H9 (cell line): ENCODE results near the gene MEGF10. TPM values are rescaled to one million over a fixed set of nuclear protein-coding genes. Genes with fewer than 3 reads are reported as not detected.

Experiments used
- DNase-seq: peaks from one replicate; pipeline ENCODE4 v3.0.0-alpha.2; 2017
- H2AFZ ChIP-seq: one replicate; pipeline ENCODE4 v1.6.1; 2013; ENCODE audit warnings: mild to moderate bottlenecking, low read length, control low read depth, moderate library complexity
- H2AK5ac ChIP-seq: 2 replicates; pipeline ENCODE4 v1.6.1; 2013; ENCODE audit warnings: low read length, control low read depth, mixed read lengths; ENCODE audit not compliant: insufficient read length
- H2BK120ac ChIP-seq: one replicate; pipeline ENCODE4 v1.6.1; 2013; ENCODE audit warnings: low read depth, mild to moderate bottlenecking, low read length, control low read depth, inconsistent platforms; ENCODE audit not compliant: poor library complexity, severe bottlenecking
- H2BK12ac ChIP-seq: 2 replicates; pipeline ENCODE4 v1.6.1; 2013; ENCODE audit warnings: low read length, control low read depth, mixed read lengths, low read depth; ENCODE audit not compliant: insufficient read length
- H2BK15ac ChIP-seq: 2 replicates; pipeline ENCODE4 v1.6.1; 2013; ENCODE audit warnings: low read depth, low read length, control low read depth
- H2BK20ac ChIP-seq: one replicate; pipeline ENCODE4 v1.6.1; 2013; ENCODE audit warnings: low read depth, mild to moderate bottlenecking, low read length, control low read depth, inconsistent platforms; ENCODE audit not compliant: poor library complexity, severe bottlenecking
- H2BK5ac ChIP-seq: 2 replicates; pipeline ENCODE4 v1.6.1; 2013; ENCODE audit warnings: low read length, control low read depth, mixed read lengths; ENCODE audit not compliant: insufficient read length
- H3K14ac ChIP-seq: 2 replicates; pipeline ENCODE4 v1.6.1; 2013; ENCODE audit warnings: low read length, control low read depth; ENCODE audit not compliant: insufficient read depth
- H3K18ac ChIP-seq: 2 replicates; pipeline ENCODE4 v1.6.1; 2013; ENCODE audit warnings: low read depth, mild to moderate bottlenecking, mixed read lengths, low read length, control low read depth; ENCODE audit not compliant: insufficient read length
- H3K23ac ChIP-seq: 2 replicates; pipeline ENCODE4 v1.6.1; 2013; ENCODE audit warnings: low read length, control low read depth, mixed read lengths, low read depth; ENCODE audit not compliant: insufficient read length
- H3K23me2 ChIP-seq: 2 replicates; pipeline ENCODE4 v1.6.1; 2013; ENCODE audit warnings: low read depth, mild to moderate bottlenecking, mixed read lengths, low read length, control low read depth; ENCODE audit not compliant: insufficient read length, poor library complexity, severe bottlenecking
- H3K27ac ChIP-seq: 2 replicates; pipeline ENCODE4 v1.5.1; 2013; ENCODE audit warnings: low read length, control low read depth, mixed read lengths, low read depth; ENCODE audit not compliant: insufficient read length
- H3K27me3 ChIP-seq: 2 replicates; pipeline ENCODE4 v1.6.1; 2013; ENCODE audit warnings: low read length, control low read depth, inconsistent platforms; ENCODE audit not compliant: insufficient read depth
- H3K4ac ChIP-seq: 2 replicates; pipeline ENCODE4 v1.6.1; 2013; ENCODE audit warnings: low read depth, mild to moderate bottlenecking, control low read depth, inconsistent platforms, low read length, moderate library complexity
- H3K4me1 ChIP-seq: 2 replicates; pipeline ENCODE4 v1.6.1; 2013; ENCODE audit warnings: low read length, control low read depth, inconsistent platforms; ENCODE audit not compliant: insufficient read depth
- H3K4me2 ChIP-seq: 2 replicates; pipeline ENCODE4 v1.6.1; 2013; ENCODE audit warnings: low read length, control low read depth, mixed read lengths; ENCODE audit not compliant: insufficient read length, insufficient read depth
- H3K56ac ChIP-seq: 2 replicates; pipeline ENCODE4 v1.6.1; 2013; ENCODE audit warnings: low read depth, mild to moderate bottlenecking, mixed read lengths, low read length, control low read depth; ENCODE audit not compliant: insufficient read length
- H3K79me1 ChIP-seq: 2 replicates; pipeline ENCODE4 v1.6.1; 2013; ENCODE audit warnings: low read depth, mild to moderate bottlenecking, moderate library complexity, low read length, control low read depth, inconsistent platforms; ENCODE audit not compliant: insufficient read depth, poor library complexity, severe bottlenecking
- H3K79me2 ChIP-seq: 2 replicates; pipeline ENCODE4 v1.6.1; 2013; ENCODE audit warnings: low read length, control low read depth, inconsistent platforms; ENCODE audit not compliant: insufficient read depth
- H3K9ac ChIP-seq: 2 replicates; pipeline ENCODE4 v1.6.1; 2013; ENCODE audit warnings: low read length, control low read depth, mixed read lengths; ENCODE audit not compliant: insufficient read length; ENCODE audit errors: extremely low read depth
- H3K9me3 ChIP-seq: one replicate; pipeline ENCODE4 v1.6.1; 2013; ENCODE audit warnings: low read depth, low read length, inconsistent platforms; ENCODE audit not compliant: control insufficient read depth
- H3T11ph ChIP-seq: one replicate; pipeline ENCODE4 v1.6.1; 2013; ENCODE audit warnings: mild to moderate bottlenecking, low read length, control low read depth, inconsistent platforms
- H4K20me1 ChIP-seq: one replicate; pipeline ENCODE4 v1.6.1; 2013; ENCODE audit not compliant: control insufficient read depth, insufficient read length, insufficient read depth
- H4K5ac ChIP-seq: 2 replicates; pipeline ENCODE4 v1.6.1; 2013; ENCODE audit warnings: low read depth, mild to moderate bottlenecking, mixed read lengths, low read length, control low read depth; ENCODE audit not compliant: insufficient read length
- H4K8ac ChIP-seq: replicated peaks from 2 replicates; pipeline ENCODE4 v1.6.1; 2013; ENCODE audit warnings: low read length, control low read depth, mixed read lengths, low read depth; ENCODE audit not compliant: insufficient read length
- H4K91ac ChIP-seq: 2 replicates; pipeline ENCODE4 v1.6.1; 2013; ENCODE audit warnings: low read depth, mild to moderate bottlenecking, moderate library complexity, mixed read lengths, low read length, control low read depth; ENCODE audit not compliant: insufficient read length
- H3K27ac Mint-ChIP-seq, 3 experiments: 2 replicates in 2 of 3; 3 replicates in 1 of 3; pipeline ENCODE4 v1.8.0; 2020 to 2021; ENCODE audit warnings: mixed read lengths in 3 of 3, mild to moderate bottlenecking in 1 of 3, moderate library complexity in 1 of 3
- H3K27me3 Mint-ChIP-seq: 2 replicates; pipeline ENCODE4 v1.8.0; 2021; ENCODE audit warnings: low read depth, mild to moderate bottlenecking, moderate library complexity, mixed read lengths
- H3K36me3 Mint-ChIP-seq, 3 experiments: 2 replicates in 2 of 3; 3 replicates in 1 of 3; pipeline ENCODE4 v1.8.0; 2020 to 2021; ENCODE audit warnings: low read depth in 3 of 3, mixed read lengths in 3 of 3; ENCODE audit not compliant: insufficient read depth in 1 of 3
- H3K4me1 Mint-ChIP-seq, 2 experiments: 2 replicates each; pipeline ENCODE4 v1.8.0; 2020; ENCODE audit warnings: mixed read lengths in 2 of 2
- H3K4me3 Mint-ChIP-seq, 2 experiments: 2 replicates in 1 of 2; 3 replicates in 1 of 2; pipeline ENCODE4 v1.8.0; 2020 to 2021; ENCODE audit warnings: mild to moderate bottlenecking in 2 of 2, mixed read lengths in 2 of 2, moderate library complexity in 1 of 2
- H3K9me3 Mint-ChIP-seq, 2 experiments: 2 replicates in 1 of 2; 3 replicates in 1 of 2; pipeline ENCODE4 v1.8.0; 2020; ENCODE audit warnings: mild to moderate bottlenecking in 2 of 2, mixed read lengths in 2 of 2, moderate library complexity in 1 of 2
- CTCF ChIP-seq: fragments of 200-600 bp; sonication (generic); conservative IDR thresholded peaks from 3 replicates; pipeline ENCODE4 v1.8.0; 2021; ENCODE audit warnings: antibody characterized with exemption, mild to moderate bottlenecking
- WGBS: extraction: QIAGEN DNeasy Blood & Tissue Kit; methylation state at CpG from one replicate; pipeline ENCODE4 v1.1.7; 2013; ENCODE audit warnings: missing lambda C conversion rate, low lambda C conversion rate, mixed read lengths; ENCODE audit not compliant: insufficient read length; ENCODE audit errors: extremely low coverage; 5-methylcytosine and 5-hydroxymethylcytosine counted together
- total RNA-seq: library from RNA; stranded (reverse); gene quantifications from 2 replicates; pipeline ENCODE4 v1.2.1, GENCODE V29; 2021

Gene MEGF10
- total RNA-seq, 1 experiment from 2014 or later, result 36.5 TPM

DNA sequence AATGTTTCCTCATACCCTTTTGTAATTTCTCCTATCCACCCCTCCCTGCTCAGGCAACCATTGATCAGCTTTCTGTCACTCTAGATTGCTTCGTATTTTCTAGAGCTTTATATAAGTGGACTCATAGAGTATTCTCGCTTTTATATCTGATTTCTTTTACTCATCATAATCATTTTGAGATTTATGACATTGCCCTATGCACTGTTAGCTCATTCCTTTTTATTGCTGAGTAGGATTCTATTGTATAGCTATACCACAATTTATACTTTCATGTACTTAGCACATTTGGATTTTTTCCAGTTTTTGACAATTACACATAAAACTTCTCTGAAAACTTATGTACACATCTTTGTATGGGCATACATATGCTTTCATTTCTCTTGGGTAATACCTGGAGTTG is 68.9 kb downstream of the MEGF10 start:
- no peak overlapping the region for H2BK15ac ChIP-seq
- Mint-ChIP-seq H3K9me3 (no peaks in the 10 kb centered on the region), H3K27ac (0 out of 7 replicates have a peak overlapping the region, but pooled peaks of 1 of the 3 experiments have one; percentile 25), H3K4me1 (peaks cover 11 to 18% of the 10 kb centered on the region in 2 experiments), H3K36me3 (peaks cover 0 to 4% (median 0%) of the 10 kb centered on the region in 3 experiments; a peak in 2 of 7 replicates), H3K4me3 (no peak overlapping the region), H3K27me3 (no peaks in the 10 kb centered on the region)
- H4K8ac ChIP-seq, result no peak overlapping the region
- H3T11ph ChIP-seq, result no peak overlapping the region
- H3K79me2 ChIP-seq, result no peaks in the 10 kb centered on the region
- H3K9ac ChIP-seq, result no peak overlapping the region
- no peaks in the 10 kb centered on the region for H4K20me1 ChIP-seq
- no peak overlapping the region for H2AFZ ChIP-seq
- H3K79me1 ChIP-seq, result no peaks in the 10 kb centered on the region
- H3K56ac ChIP-seq, result no peak overlapping the region
- no peak overlapping the region for H2BK5ac ChIP-seq
- H3K4me2 ChIP-seq, result no peak overlapping the region
- WGBS, result no CpG with 5 or more reads among the region's 2 CpGs
- H2AK5ac ChIP-seq, result no peak overlapping the region
- no peak overlapping the region for H3K18ac ChIP-seq
- H2BK12ac ChIP-seq, result no peak overlapping the region
- no peak for TF ChIP-seq CTCF
- H3K4me1 ChIP-seq, result no peaks in the 10 kb centered on the region
- no peak overlapping the region for H3K4ac ChIP-seq
- no peak for DNase-seq
- no peak overlapping the region for H3K23ac ChIP-seq
- no peak overlapping the region for H3K27ac ChIP-seq
- H3K9me3 ChIP-seq, result no peaks in the 10 kb centered on the region
- H4K91ac ChIP-seq, result no peak overlapping the region
- H3K27me3 ChIP-seq, result no peaks in the 10 kb centered on the region
- H2BK120ac ChIP-seq, result no peak overlapping the region
- no peak overlapping the region for H2BK20ac ChIP-seq
- no peak overlapping the region for H3K14ac ChIP-seq
- H3K23me2 ChIP-seq, result no peaks in the 10 kb centered on the region
- no peak overlapping the region for H4K5ac ChIP-seq
